GM12878 (cell line): ENCODE data around the gene PRM2.

Experiments used
- CTCF ChIP-seq, 3 experiments: IDR thresholded peaks in 2 of 3; conservative IDR thresholded peaks in 1 of 3; 2 replicates each; pipeline ENCODE4 v1.5.1; 2011; ENCODE audit warnings: low read depth in 3 of 3, low read length in 3 of 3, mild to moderate bottlenecking in 3 of 3, control low read depth in 2 of 3, moderate library complexity in 2 of 3, inconsistent platforms in 1 of 3, mixed read lengths in 1 of 3; ENCODE audit not compliant: control insufficient read depth in 2 of 3, insufficient read depth in 1 of 3; ENCODE audit errors: extremely low read depth in 1 of 3
- POLR2A ChIP-seq: IDR thresholded peaks from 2 replicates; pipeline ENCODE4 v1.6.1; 2011; ENCODE audit warnings: low read depth, mild to moderate bottlenecking, low read length
- POLR2AphosphoS5 ChIP-seq: IDR thresholded peaks from 2 replicates; pipeline ENCODE4 v1.6.1; 2011; ENCODE audit warnings: mild to moderate bottlenecking, low read length, inconsistent platforms
- SP1 ChIP-seq: IDR thresholded peaks from one replicate; pipeline ENCODE4 v1.6.1; 2011; ENCODE audit warnings: low read depth, low read length
- STAT1 ChIP-seq: fragments of 450-650 bp; conservative IDR thresholded peaks from 2 replicates; pipeline ENCODE4 v1.6.1; 2014; ENCODE audit warnings: antibody characterized with exemption, mild to moderate bottlenecking

GRCh38 chr16:11298143-11298900 lies 22.0 kb upstream of the PRM2 start:
- TF ChIP-seq SP1 (no peak), POLR2A (no peak), CTCF (IDR thresholded peaks at IDR 0.05 in 2 of 3, conservative IDR thresholded peaks at IDR 0.05 in 1 of 3; ENCODE audit: control insufficient read depth in 2 of 3, extremely low read depth in 1 of 3, insufficient read depth in 1 of 3, low read depth in 3 of 3, low read length in 3 of 3) (no peak), STAT1 (no peak), POLR2AphosphoS5 (no peak)
